Measurements from ENCODE around the gene HDAC2.

Gene HDAC2

GRCh38 chr6:113901482-113901881, 69.5 kb downstream of the HDAC2 start:
- TF ChIP-seq CTCF (IDR thresholded peaks at IDR 0.05; ENCODE audit: low read depth, low read length) (no peak), EZH2phosphoT487 (IDR thresholded peaks at IDR 0.05; ENCODE audit: low read depth) (no peak)
- Histone ChIP-seq H2AFZ (ENCODE audit: low read depth, low read length) (no peak overlapping the region), H3K4me1 (ENCODE audit: low read length) (no peaks in the 10 kb centered on the region), H3K9ac (ENCODE audit: low read length) (no peak overlapping the region), H3K79me2 (ENCODE audit: low read length) (no peaks in the 10 kb centered on the region), H3K27me3 (ENCODE audit: low read depth, low read length) (no peaks in the 10 kb centered on the region), H3K9me3 (ENCODE audit: insufficient read depth, low read length) (no peaks in the 10 kb centered on the region), H3K4me3 (ENCODE audit: low read length) (no peak overlapping the region), H3K36me3 (replicated peaks; ENCODE audit: low read depth, low read length) (no peaks in the 10 kb centered on the region), H3K4me2 (ENCODE audit: low read length) (no peak overlapping the region), H4K20me1 (ENCODE audit: insufficient read depth, low read length) (no peaks in the 10 kb centered on the region), H3K27ac (ENCODE audit: low read length) (no peak overlapping the region)

DNA sequence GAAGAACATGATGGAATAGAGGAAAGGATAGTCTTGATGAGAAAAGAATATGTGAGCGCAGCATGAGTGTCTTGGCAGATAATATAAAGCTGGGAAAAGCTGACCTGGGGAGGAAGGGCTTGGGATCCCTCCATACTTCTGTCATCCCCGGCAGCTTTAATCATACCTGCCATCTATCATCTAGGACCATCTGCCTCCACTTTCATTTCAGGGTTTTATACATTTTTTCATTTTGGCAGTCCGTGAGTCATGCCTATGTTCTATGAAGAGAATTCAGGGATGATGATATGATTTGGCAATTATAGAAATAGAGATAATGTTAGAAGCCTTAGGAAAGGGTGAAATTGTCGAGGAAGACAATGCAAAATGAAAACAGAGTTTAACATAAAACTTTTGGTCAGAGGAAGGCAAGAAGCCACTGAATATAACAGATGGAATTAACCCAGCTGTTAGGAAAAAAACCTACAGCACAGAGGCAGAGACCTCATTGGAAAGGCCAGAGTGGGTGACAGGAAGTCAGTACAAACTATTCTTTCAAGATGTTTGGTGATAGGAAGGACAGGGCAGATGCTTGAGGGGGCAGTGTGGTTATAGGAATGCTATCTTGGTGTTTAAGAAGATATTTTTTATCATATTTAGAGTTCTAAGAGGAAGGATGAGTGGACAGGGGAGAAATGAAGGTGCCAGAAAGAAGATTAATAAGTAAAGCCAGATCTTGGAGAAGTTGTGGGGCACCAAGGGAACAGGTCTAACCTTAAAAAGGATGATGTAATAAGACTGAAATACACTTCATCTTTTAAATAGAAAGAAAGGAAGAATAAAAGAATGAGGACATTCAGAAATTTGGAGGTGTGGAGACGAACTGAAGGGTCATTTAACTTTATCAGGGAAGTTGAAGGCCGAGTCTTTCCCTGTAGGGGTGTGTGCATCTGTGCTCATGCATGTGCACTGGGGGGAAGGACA, 76.0 kb downstream of the HDAC2 start:
- H4K20me1 ChIP-seq (ENCODE audit: insufficient read depth, low read length): no peaks in the 10 kb centered on the region
- TF ChIP-seq CTCF (IDR thresholded peaks at IDR 0.05; ENCODE audit: low read depth, low read length): no peak
- TF ChIP-seq EZH2phosphoT487 (IDR thresholded peaks at IDR 0.05; ENCODE audit: low read depth): no peak
- no peak overlapping the region for H3K4me3 ChIP-seq (ENCODE audit: low read length)
- H3K9ac ChIP-seq (ENCODE audit: low read length): no peak overlapping the region
- H2AFZ ChIP-seq (ENCODE audit: low read depth, low read length): no peak overlapping the region
- no peak overlapping the region for H3K27ac ChIP-seq (ENCODE audit: low read length)
- H3K79me2 ChIP-seq (ENCODE audit: low read length): no peaks in the 10 kb centered on the region
- no peak overlapping the region for H3K4me2 ChIP-seq (ENCODE audit: low read length)
- H3K9me3 ChIP-seq (ENCODE audit: insufficient read depth, low read length): no peaks in the 10 kb centered on the region
- H3K27me3 ChIP-seq (ENCODE audit: low read depth, low read length): no peaks in the 10 kb centered on the region
- no peaks in the 10 kb centered on the region for H3K4me1 ChIP-seq (ENCODE audit: low read length)
- no peaks in the 10 kb centered on the region for H3K36me3 ChIP-seq (replicated peaks; ENCODE audit: low read depth, low read length)

- H3K79me2 ChIP-seq (ENCODE audit: low read length): no peaks in the 10 kb centered on the region
- H4K20me1 ChIP-seq (ENCODE audit: insufficient read depth, low read length): no peaks in the 10 kb centered on the region
- no peak overlapping the region for H3K4me2 ChIP-seq (ENCODE audit: low read length)
- H2AFZ ChIP-seq (ENCODE audit: low read depth, low read length): no peak overlapping the region
- no peak overlapping the region for H3K9ac ChIP-seq (ENCODE audit: low read length)
- H3K27me3 ChIP-seq (ENCODE audit: low read depth, low read length): no peaks in the 10 kb centered on the region
- TF ChIP-seq EZH2phosphoT487 (IDR thresholded peaks at IDR 0.05; ENCODE audit: low read depth) (no peak), CTCF (IDR thresholded peaks at IDR 0.05; ENCODE audit: low read depth, low read length) (no peak)
- H3K4me1 ChIP-seq (ENCODE audit: low read length): no peaks in the 10 kb centered on the region
- no peak overlapping the region for H3K4me3 ChIP-seq (ENCODE audit: low read length)
- no peaks in the 10 kb centered on the region for H3K36me3 ChIP-seq (replicated peaks; ENCODE audit: low read depth, low read length)
- no peaks in the 10 kb centered on the region for H3K9me3 ChIP-seq (ENCODE audit: insufficient read depth, low read length)
- no peak overlapping the region for H3K27ac ChIP-seq (ENCODE audit: low read length)
These were observed 77.1 kb downstream of the HDAC2 start for GRCh38 chr6:113893866-113894265.

DNA sequence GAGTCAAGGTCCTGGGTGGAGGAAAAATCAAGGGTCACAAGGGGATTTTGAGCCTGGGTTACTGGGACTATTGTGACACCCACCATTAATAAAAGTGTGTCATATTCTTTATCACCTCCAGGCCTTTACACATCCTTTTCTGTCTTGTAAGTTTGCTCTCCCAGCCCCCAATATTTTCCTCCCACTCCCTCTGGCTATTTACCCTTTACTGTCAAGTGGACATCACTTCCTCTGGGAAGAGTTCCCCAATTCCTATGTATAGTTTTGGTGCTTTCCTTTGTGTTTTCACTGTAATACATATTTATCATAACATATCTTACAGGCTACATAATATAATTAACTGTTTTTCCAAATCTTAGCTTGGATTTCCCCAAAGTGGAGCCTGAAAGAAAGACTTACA, 77.5 kb downstream of the HDAC2 start:
- Histone ChIP-seq H3K9me3 (ENCODE audit: insufficient read depth, low read length) (no peaks in the 10 kb centered on the region), H3K27me3 (ENCODE audit: low read depth, low read length) (no peaks in the 10 kb centered on the region), H3K4me2 (ENCODE audit: low read length) (no peak overlapping the region), H3K27ac (ENCODE audit: low read length) (no peak overlapping the region), H3K79me2 (ENCODE audit: low read length) (no peaks in the 10 kb centered on the region), H2AFZ (ENCODE audit: low read depth, low read length) (no peak overlapping the region), H3K4me1 (ENCODE audit: low read length) (no peaks in the 10 kb centered on the region), H3K9ac (ENCODE audit: low read length) (no peak overlapping the region), H3K36me3 (replicated peaks; ENCODE audit: low read depth, low read length) (no peaks in the 10 kb centered on the region), H4K20me1 (ENCODE audit: insufficient read depth, low read length) (no peaks in the 10 kb centered on the region), H3K4me3 (ENCODE audit: low read length) (no peak overlapping the region)
- TF ChIP-seq CTCF (IDR thresholded peaks at IDR 0.05; ENCODE audit: low read depth, low read length) (no peak), EZH2phosphoT487 (IDR thresholded peaks at IDR 0.05; ENCODE audit: low read depth) (no peak)

Data from OCI-LY3 (cell line).